Measurements from ENCODE around the gene GUCY1A1.

DNA sequence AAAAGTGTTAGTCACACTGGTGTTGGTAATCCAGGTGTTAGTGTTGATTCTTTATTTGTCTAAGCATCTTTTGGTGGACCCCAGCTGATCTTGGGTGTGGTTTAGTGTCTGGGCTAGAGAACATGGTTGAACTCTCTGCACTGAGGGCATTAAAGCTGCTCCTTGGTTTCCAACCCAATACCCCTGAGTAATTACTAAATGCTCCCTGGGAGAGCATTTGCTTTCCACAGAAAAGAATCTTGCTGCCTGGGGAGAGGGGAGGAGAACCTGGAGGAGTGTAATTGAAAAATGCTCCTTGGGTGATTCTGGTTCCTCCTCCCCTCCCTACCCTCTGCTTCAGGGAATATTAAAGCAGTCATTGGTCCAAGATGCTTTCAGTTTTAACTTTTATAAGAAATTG is 95.3 kb downstream of the GUCY1A1 start:
- no peak for TF ChIP-seq CTCF (IDR thresholded peaks at IDR 0.05)
- TF ChIP-seq EZH2 (IDR thresholded peaks at IDR 0.05): no peak
